Stimulated activated CD4-positive, alpha-beta T cell treated with anti-CD3 and anti-CD28 coated beads, Interleukin-4, amount 100 ng/mL, for 24 hours (primary cell): ENCODE measurements around the gene C1QBP.
A peak's percentile ranks its signal among the peaks of the same experiment; 100 is the strongest.
"Not testable (repeated sequence)": the region's sequence is repeated elsewhere in the genome, so short reads cannot be mapped to it uniquely, and the experiment has no call there.

Source experiments
- DNase-seq: peaks from one replicate; pipeline ENCODE4 v3.0.0-alpha.2; 2020

The C1QBP gene, protein sequence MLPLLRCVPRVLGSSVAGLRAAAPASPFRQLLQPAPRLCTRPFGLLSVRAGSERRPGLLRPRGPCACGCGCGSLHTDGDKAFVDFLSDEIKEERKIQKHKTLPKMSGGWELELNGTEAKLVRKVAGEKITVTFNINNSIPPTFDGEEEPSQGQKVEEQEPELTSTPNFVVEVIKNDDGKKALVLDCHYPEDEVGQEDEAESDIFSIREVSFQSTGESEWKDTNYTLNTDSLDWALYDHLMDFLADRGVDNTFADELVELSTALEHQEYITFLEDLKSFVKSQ

DNA sequence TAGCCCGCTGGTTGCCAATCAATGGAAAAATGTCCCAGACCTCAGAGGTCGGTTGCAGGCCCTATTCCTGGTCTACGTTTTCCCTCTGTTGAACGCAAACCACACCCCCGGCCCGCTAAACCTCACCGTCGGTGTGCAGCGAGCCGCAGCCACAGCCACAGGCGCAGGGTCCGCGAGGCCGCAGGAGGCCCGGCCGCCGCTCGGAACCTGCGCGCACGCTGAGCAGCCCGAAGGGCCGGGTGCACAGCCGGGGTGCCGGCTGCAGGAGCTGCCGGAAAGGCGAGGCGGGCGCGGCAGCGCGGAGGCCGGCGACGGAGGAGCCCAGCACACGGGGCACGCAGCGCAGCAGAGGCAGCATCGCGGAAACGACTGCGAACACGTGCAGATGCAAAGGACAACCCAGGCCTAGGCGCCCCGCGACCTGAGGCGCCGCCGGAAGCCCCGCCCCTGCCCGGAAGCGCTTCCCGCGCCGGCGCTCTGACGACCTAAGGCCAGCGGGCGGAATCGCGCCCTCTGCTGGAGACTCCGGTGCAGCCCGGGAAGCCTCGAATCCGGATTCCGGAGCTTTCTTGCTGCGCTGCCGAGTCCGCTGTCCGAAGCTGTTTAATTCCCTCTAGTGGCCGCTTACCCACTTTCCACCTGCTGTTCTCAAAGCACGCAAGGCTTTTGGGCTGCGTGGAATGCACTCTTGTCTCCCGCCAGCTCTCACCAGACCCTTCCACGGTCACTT, at the start of gene C1QBP:
Gene C1QBP (minus strand): TSS at position 440 of the 730 bp plus-strand sequence. CDS start 82 bp downstream, at position 358.
- DNase-seq, result peak; percentile 91

DNA sequence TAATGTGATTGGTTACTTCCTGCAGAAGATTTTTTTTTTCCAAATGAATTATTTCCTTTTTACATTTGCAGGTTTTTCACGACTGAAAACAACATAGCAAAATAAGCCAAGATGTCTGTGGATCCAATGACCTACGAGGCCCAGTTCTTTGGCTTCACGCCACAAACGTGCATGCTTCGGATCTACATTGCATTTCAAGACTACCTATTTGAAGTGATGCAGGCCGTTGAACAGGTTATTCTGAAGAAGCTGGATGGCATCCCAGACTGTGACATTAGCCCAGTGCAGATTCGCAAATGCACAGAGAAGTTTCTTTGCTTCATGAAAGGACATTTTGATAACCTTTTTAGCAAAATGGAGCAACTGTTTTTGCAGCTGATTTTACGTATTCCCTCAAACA, 49.8 kb upstream of the C1QBP start:
- no peak for DNase-seq

DNA sequence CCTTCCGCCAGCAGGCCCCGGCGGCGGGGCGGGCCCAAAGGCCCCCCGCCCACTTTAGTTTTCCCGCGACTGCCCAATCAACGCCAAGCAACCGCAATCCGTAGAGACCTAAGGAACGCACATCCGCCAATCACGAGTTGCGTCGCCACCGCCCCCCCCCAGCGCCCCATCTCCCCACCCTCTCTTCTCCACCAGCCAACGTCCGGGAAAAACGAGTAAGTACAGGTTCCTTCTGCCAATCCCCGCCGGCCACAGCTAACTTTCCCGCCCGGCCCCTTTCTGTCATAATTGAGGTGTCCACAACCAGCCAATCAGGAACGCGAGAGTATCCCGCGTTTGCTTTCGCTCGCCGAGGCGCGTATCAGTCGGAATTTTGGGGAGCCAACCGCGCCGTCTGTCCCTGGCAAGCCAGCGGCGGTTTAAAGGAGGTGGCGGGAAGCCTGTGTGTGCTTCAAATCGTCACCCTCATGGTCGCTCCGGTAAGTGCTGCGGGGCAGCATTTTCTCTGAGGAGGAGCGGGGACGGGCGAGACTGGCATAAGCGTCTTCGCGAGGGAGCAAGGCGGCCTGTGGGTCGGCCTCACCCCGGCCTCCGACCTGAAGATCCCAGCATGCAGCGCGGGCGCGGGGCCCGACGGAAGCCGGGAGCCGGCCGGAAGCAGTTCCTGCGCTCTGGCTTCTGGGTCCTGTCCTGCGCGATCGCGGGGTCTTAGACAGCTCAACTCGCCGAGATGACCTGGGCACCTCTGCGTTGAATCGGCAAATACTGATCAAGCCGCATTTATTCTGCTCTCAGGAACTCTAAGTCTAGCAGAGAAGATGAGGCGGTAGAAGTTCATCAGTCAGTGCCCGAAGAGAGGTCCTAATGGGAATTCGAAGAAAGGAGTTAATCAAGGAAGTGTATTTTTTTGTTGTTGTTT, 47.5 kb upstream of the C1QBP start, which contains the start of gene MIS12:
Gene MIS12 (plus strand): TSS at position 361 of the 919 bp plus-strand sequence. CDS start 2,297 bp downstream, outside the sequence.
- DNase-seq, result peak; percentile 99

DNA sequence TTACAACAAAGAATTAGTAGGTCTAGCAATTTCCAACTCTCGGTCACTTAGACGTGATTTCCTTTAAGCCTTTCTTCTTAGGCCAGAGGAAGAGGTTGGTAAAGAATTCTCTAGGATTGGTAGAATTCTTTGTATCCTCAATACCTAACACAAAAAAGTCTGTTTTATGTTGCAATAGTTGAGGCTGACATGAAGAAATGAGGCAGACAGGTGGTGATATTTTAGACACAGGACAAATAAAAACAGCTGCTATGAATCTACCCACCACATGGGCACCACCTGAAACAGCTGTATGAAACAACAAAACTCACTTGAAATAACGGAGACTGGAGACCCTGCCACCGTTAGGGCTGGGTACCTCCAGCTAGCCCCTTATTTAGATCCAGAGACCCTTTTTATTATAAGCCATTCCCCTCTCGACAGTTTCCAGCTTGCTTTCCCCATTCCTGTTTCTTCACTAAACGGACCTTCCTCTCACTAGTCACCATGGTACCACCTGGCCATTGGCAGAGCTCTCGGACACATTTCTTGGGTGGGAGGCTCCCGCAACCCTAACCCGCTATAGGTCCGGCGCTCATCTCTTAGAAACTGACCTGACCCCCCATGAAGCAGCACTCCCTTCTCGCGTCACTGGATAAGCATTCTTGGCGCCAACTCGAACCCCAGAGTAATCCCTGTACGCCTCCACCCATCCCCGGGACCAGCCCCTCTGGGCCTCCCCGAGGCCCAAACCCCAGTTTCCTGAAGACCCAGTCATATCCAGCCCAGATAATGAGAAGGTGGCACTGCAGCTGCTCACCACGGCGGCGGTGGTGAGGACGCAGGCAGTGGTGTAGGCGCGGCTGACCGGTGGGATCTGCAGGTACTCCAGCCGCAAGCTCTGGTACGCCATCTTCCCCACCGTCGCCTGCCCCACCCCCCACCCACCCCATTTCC, 46.6 kb upstream of the C1QBP start, which contains the start of gene DERL2:
Gene DERL2 (minus strand): TSS at position 909 of the 936 bp plus-strand sequence. CDS start 17 bp downstream, at position 892.
- DNase-seq, result no peak

DNA sequence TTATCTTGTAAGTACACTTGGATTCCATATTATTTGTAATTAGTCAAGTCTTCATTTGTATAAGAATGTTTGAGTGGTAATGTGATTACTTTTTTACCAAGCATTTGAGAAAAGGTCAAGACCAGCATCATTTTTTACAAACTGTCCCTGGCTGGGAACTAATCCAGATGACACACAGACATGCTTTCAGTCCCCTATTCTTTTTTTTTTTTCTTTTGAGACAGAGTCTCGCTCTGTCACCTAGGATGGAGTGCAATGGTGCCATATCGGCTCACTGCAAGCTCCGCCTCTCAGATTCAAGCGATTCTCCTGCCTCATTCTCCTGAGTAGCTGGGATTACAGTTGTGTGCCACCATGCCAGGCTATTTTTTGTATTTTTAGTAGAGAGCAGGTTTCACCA, 42.5 kb upstream of the C1QBP start:
- no peak for DNase-seq

DNA sequence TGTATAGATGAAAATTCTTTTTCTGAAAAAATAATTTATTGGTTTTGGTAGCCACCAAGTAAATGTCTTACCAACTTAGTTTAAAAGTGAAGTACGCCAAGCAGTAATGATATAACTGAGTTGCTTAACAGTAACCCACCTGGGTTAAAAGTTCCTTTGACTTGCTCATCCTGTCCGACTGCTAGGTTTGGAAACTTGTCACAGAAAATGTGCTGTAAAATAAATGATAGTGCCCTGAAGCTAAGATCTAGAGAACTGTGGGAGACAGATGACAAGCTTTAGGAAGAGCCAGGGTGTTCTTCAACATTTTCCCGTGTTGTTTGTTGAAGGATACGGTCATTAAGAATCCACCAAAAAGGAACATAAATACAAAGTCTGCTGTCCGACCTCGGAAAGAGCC, 42.0 kb upstream of the C1QBP start:
- no peak for DNase-seq

DNA sequence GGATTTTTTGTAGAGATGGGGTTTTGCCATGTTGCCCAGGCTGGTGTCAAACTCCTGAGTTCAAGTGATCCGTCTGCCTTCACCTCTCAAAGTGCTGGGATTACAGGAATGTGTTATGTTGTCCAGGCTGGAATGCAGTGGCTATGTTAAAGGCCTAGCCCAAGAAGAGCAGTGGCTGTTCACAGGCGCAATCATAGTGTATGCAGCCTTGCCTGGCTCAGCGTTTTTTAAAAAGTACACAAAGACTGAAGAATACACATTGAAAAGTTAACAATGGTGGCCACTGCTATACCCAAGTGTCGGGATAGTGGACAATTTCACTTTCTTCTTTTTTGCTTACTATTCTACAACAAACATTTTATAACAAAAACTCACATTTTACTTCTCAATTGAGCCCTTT, 40.0 kb upstream of the C1QBP start:
- DNase-seq, result no peak

DNA sequence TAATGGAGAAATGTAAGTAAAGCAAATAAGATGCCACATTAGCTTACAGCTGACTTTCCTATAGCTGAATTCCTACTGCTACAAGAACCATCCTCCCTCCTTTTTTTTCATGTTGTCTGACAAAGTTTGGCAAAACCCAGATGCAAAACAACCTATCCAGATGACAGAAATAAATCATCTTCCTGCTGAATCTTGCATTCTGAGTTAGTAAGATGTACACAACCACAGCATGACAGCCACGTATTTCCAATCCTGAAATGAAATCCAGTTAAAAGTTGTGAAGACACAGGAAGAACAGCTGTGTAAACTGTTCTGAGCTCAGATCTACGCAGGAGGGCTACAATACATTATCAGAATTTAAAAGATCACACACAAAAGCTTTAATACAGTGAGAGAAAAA, 35.0 kb upstream of the C1QBP start:
- DNase-seq, result no peak

DNA sequence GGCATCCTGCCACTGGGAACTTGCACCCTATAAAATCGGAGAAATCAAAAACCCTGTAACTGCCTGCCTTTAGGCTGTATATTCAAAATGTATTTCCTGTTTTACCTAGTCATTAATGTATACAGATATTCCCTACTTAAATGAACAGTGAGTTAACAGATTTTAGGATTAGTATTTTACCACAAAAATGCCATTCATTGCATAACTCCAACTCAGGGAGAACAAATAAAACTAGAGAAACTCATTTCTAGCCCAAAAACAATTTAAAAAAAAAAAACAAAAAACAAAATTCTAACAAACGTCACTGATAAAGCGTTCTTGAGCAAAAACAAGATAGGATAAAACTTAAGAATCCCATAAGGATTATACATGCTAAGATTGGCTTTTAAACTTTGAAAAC, 33.6 kb upstream of the C1QBP start:
- no peak for DNase-seq

DNA sequence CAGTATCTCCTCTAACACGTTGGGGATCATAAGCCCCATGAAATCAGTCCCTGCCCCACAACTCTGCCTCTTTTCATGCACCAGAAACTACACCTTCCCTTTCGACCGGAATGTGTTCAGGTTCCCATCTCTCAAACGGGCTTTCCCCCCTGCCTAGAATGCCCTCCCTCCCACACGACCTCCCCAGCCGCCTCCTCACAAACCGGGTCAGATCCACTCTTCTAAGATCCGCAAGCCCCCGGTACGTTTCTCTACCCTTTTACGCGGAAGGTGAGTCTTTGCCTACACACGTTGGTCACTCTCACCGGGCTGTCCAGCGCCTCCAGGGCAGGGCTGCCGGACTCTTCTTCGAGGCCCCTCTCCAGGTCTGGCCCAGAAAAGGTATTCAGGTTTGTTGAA, 29.1 kb upstream of the C1QBP start:
- DNase-seq, result peak; percentile 30

DNA sequence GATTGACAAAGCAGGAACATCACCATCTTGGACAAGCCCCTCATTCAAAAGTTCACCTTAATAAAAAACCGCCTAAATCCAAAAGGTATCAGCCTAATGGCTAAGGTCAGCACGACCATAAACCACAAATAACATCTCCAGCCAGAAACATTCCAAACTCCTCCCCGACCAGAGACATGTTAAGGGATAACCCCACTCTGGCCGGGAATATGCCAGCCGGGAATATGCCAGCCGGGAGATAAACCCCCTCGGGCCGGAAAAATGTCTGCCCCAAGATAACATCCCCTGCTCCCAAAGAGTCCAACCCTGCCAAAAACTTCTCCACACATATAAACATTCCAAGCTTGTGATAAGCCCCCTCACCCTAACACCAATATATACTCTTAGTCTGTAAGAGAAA, 28.5 kb upstream of the C1QBP start:
- no peak for DNase-seq

DNA sequence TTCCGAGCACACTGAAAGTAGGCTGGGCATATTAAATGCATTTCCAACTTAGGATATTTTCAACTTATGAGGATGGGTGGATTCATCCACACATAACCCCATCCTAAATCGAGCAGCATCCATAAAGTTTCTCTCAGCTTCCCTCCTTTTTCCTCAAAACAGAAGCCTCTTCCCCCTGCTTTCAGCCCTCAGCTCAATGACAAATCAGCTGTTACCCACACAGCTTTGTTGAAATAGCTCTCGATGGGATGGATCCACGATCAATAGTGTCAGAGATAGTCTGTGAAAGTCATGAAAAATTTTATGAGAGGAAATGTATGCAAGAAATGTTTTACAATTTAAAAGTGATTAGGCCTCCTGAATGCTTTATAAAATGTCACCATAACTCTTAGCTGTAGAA, 27.3 kb upstream of the C1QBP start:
- DNase-seq, result no peak

DNA sequence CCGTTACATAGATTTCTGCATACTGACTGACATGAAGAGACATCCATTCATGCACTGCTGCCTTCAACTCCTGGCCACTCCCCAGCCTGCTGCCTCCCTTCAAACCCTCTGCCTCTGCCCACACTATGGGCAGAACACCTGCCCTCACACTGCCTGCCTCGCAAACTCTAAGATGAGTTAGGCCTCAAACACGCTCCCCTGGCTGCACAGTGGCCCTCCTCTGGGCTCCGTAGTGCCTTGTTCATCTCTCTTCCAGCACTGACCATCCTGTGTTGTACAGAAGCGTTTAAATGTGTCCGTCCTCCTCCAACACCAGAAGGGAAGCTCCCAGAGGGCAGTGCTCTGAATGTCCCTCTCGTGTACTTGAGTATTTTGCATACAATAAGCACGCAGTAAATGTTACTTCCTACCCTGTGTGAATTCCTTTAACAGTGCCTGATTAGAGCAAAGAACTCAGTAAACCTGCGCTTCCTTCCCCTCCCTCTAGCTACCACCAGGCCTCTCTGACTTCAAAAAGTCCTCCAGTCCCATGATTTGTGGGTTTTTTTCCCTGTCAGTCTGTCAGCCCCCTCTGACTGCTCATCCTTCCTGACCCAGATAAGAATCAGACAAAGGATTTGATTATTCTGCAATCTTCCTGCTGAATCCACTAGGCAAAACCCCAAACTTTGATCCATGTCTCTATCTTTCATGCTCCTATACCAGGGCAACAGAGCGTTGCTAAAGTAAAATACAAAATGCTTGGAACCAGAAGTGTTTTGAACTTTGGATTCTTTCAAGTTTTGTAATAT, 26.0 kb upstream of the C1QBP start:
- DNase-seq, result no peak

DNA sequence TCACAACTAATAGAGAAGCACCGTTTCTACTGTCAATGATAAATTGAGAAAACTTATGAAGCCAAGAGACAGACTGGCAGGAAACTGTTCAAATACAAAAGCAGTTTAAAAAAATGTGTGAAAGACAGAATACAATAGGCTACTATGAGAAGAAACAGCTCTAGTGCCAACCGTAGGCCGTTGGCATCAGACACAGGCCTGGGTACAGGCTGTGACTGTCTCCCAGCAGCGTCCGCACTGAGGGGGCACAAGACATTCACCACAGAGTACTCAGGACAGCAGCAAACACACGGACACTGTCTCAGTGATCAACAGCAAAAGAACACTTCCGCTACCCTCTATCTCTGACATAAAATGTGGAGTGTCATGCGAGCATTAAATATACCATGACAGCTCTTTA, 7.8 kb upstream of the C1QBP start:
- DNase-seq, result no peak

DNA sequence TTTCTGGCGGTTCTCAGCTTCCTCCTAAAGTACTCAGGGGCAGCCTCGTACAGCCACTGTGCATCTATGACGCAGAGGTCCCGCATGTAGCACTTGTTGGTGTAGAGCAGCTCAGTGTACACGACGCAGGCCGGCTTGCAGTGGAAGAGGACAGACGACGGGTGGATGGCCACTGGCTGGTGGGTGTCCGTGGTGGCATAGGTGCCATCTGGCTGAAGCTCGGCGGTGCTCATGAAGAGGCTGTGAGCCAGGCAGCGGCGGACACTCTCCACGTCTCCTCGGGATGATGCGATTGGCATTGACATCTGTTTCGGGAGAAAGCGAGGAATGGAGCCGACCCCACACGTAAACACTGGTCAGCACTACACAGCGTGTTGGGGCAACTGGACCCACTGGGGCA, 5.3 kb upstream of the C1QBP start:
- no peak for DNase-seq

DNA sequence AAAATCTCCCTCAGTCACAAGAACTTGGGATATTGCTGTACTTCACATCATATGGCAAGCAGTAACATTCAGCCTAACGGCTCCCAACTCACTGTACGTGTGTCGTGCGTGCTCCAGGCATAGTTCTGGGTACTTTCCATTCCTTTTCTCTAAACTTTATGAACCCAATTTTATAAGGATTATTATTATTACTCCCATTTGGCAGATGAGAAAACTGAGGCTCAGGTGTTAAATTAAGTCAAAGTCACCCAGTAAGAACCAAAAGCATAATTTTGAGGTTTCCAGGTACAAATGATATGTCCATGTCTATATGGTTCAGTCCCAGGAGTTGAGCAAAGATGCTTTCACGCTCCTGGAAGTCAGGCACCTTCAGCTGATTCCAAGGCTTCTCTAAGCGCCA, 4.8 kb upstream of the C1QBP start:
- no peak for DNase-seq

DNA sequence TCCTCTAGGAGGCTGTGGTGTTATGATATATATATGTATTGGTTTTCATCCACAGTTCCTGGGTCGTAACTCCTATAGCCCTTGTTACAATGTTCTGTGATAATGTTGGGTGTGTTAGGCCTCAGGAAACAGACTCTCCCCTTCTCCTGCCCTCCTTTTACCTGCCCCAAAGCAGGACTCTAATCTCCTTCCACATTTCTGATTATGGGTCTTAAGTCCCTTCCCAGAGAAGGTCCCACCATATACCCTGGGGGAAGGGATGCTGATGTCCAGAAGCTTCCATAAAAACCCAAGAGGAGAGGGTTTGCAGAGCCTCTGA, 450 bp upstream of the C1QBP start:
- DNase-seq, result no peak

DNA sequence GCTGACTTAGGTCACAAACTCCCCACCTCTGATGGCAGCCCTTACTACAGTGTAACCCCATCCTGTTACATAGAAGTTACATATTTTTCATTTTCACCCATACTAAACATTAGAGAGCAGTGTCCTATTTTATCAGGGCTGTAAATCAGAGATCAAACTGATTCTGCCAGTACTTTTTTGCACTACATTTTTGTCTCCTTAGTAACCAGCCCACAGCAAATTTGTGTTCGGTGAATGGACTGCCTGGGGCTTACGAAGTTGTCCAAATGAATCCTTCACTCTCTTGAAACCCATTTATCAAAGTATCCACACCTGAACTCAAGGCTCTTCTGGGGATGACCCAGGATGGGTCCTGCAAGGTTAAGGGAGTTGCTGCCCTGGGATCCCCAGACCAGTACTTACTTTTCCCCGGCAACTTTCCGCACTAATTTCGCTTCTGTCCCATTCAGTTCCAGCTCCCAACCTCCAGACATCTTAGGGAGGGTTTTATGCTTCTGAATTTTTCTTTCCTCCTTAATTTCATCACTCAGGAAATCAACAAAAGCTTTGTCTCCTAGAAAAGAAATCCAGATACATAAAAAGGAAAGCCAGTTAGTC, 1.1 kb downstream of the C1QBP start:
- no peak for DNase-seq

DNA sequence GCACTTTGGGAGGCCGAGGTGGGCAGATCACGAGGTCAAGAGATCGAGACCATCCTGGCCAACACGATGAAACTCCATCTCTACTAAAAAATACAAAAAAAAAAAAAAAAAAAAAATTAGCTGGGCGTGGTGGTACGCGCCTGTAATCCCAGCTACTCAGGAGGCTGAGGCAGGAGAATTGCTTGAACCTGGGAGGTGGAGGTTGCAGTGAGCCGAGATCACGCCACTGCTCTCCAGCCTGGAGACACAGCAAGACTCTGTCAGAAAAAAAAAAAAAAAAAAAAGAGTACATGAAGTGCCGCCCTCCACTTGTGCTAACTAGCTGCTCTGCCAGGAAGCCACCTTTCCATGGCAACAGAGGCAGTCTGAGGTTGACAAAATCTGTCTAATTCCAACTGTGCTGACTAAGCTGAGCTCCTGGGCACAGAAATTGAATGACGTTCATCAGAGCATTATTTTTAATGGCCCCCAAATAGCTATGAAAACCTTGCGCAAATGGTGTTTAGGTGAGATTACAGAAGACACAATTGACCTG, 3.1 kb downstream of the C1QBP start:
- DNase-seq, result not testable (repeated sequence)

DNA sequence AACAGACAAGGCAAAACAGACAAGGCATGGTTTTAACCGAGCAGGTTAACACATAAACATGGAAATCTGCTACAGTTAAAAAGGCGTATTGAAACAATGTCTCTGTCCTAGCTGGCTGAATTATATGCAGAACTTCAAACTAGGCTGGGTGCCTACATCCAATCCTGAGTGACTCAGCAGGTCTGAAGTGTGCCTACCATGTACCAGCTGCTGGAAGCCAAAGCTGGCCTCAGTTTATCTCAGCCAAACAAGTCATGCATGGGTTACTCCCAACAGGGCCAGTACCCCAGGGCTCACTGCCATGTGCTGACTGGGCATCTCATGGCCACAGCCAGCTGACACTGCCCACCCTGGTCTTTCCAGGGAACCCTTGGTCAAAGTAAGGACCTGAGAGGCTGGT, 4.0 kb downstream of the C1QBP start:
- DNase-seq, result no peak
